NCI-H774 (cell line): ENCODE data around the gene KCNIP4.

Experiments used
- DNase-seq: peaks from one replicate; lab custom pipeline; 2025; lab: John Stamatoyannopoulos, UW

Gene KCNIP4

GRCh38 chr4:21848021-21848420 lies 100.6 kb downstream of the KCNIP4 start:
- DNase-seq: peak; percentile 52

- no peak for DNase-seq
These were observed 102.9 kb downstream of the KCNIP4 start for GRCh38 chr4:21845663-21846062.

- no peak for DNase-seq
These were observed 112.9 kb downstream of the KCNIP4 start for GRCh38 chr4:21835712-21836111.

- no peak for DNase-seq
These were observed 118.3 kb downstream of the KCNIP4 start for GRCh38 chr4:21830272-21830671.

GRCh38 chr4:21827575-21827974 lies 121.0 kb downstream of the KCNIP4 start:
- DNase-seq: peak; percentile 1

GRCh38 chr4:21826071-21826470 lies 122.5 kb downstream of the KCNIP4 start:
- DNase-seq: no peak

GRCh38 chr4:21819086-21819485 lies 129.5 kb downstream of the KCNIP4 start:
- DNase-seq: no peak

- DNase-seq: no peak
These were observed 132.8 kb downstream of the KCNIP4 start for GRCh38 chr4:21815651-21816377.

- no peak for DNase-seq
These were observed 137.0 kb downstream of the KCNIP4 start for GRCh38 chr4:21811565-21811964.

GRCh38 chr4:21806991-21807390 lies 141.6 kb downstream of the KCNIP4 start:
- DNase-seq: no peak

GRCh38 chr4:21802406-21802805 lies 146.2 kb downstream of the KCNIP4 start:
- no peak for DNase-seq

- no peak for DNase-seq
These were observed 146.7 kb downstream of the KCNIP4 start for GRCh38 chr4:21801661-21802385.

- DNase-seq: no peak
These were observed 153.5 kb downstream of the KCNIP4 start for GRCh38 chr4:21795091-21795490.

GRCh38 chr4:21792736-21793135 lies 155.8 kb downstream of the KCNIP4 start:
- DNase-seq: no peak

GRCh38 chr4:21790438-21791029 lies 158.0 kb downstream of the KCNIP4 start:
- peak; percentile 60 for DNase-seq

GRCh38 chr4:21780148-21780547 lies 168.4 kb downstream of the KCNIP4 start:
- no peak for DNase-seq

- DNase-seq: no peak
These were observed 169.9 kb downstream of the KCNIP4 start for GRCh38 chr4:21778702-21779101.

- DNase-seq: no peak
These were observed 172.9 kb downstream of the KCNIP4 start for GRCh38 chr4:21775703-21776102.

GRCh38 chr4:21769404-21770147 lies 179.0 kb downstream of the KCNIP4 start:
- no peak for DNase-seq

- DNase-seq: peak; percentile 52
These were observed 179.9 kb downstream of the KCNIP4 start for GRCh38 chr4:21768349-21769310.

- peak; percentile 36 for DNase-seq
These were observed 182.7 kb downstream of the KCNIP4 start for GRCh38 chr4:21765810-21766407.
